ENCODE data around the gene IMPA2.
A peak's percentile ranks its signal among the peaks of the same experiment; 100 is the strongest.
"Not testable (repeated sequence)": the region's sequence is repeated elsewhere in the genome, so short reads cannot be mapped to it uniquely, and the experiment has no call there.

IMPA2 gene

DNA sequence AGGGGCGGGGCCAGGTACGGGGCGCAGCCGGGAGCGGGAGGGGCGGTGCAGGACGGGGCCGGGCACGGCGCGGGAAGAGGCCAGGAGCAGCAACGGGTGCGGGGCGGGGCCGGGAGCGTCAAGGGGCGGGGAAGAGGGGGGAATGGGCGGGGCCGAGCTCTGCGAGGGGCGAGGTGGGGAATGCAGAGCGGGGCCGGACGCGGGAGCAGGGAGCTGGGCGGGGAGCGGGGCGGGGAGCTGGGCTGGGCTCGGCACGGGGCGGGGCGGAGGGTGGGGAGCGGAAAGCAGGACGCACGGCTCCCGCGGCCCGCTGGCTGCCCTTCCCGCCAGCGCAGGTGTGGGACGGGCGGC is at the start of gene IMPA2:
Gene IMPA2, plus strand, starts transcription at position 316 of the 351 bp plus-strand sequence. CDS start 163 bp downstream, outside the sequence.
- no peak for DNase-seq (ENCODE audit: low read depth in 4 of 4, low spot score in 1 of 4)

DNA sequence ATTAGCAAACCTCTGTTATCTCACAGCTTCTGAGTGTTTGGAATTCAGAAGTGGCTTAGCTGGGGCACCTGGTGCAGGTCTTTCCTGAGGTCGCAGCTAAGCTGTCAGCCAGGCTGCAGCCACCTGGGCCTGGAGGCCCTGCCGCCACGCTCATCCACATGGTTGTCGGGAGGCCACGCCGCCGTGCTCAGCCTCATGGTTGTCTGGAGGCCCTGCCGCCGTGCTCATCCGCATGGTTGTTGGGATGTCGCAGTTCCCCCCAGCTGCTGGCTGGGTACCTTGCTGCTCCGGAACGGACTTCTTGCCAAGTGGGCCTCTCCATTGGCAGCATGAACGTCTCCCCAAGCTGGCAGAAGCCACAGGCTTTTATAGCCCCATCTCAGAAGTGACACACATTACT is 48.9 kb upstream of the IMPA2 start:
- no peak for DNase-seq (ENCODE audit: low read depth in 4 of 4, low spot score in 1 of 4)

DNA sequence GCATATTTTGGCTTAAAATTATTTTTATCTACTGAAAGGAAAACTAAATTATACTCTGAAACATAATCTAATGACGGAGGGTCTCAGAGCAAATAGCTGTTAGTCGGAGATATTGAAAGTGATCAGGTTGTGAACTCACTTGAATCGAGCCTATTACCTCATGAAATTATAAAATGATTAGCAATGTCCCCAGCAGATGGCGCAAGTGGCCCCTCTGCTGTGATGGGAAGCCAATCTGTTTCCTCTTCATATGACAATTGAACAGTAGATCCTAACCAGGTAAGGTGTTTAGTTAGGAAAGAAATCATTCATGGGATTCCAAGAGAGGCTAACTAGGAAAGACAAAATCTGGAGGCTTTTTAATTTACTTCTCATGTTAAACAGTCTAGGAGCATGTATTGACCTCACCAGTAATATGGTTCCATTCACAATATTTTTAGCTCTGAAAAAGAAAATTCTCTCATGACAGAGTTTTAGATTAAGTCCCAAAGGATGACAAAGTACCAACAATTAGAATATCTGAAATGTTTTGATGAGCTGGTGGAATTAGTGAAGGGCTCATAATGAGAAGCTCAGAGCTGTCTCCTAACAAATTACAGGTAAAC is 43.3 kb upstream of the IMPA2 start:
- DNase-seq (ENCODE audit: low read depth in 4 of 4, low spot score in 1 of 4), result peak; percentile 51 to 63 (median 60)

DNA sequence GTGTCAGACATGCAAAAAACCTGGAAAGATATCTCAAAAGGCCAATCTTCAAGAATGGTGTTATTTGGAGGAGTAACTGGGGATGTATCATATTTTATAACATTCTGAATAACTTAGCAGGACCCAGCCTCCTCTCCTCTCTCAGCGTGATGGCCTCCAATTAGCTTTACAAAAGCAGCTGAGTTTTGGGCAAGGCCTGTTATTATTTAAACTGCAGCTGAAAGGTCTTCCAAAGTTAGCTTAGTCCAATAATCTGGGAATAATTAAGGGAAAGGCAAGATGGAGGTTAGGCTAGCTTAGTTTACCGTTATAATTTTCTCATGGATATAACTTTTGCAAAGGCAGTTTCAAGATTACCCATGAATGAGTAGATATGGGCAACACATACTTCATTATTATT is 40.4 kb upstream of the IMPA2 start:
- no peak for DNase-seq (ENCODE audit: low read depth in 4 of 4, low spot score in 1 of 4)

DNA sequence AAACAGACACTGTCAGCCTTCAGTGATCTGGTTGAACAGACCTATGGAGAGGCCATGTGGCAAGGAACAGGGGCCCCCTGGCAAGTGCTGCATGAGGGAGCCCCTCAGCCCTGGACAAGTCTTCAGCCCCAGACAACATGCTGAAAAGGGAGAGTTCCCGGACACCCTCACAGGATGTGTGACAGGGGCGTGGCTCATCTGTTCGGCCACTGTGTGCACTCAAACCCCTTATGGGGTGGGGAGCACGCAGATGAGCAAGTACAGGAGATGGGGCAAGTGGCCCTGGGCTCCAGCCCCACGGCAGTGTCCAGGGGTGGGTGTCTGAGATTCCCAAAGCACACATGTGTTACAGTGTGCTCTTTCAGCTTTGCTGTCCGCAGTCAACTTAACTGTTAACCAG is 37.8 kb upstream of the IMPA2 start:
- no peak for DNase-seq (ENCODE audit: low read depth in 4 of 4, low spot score in 1 of 4)

DNA sequence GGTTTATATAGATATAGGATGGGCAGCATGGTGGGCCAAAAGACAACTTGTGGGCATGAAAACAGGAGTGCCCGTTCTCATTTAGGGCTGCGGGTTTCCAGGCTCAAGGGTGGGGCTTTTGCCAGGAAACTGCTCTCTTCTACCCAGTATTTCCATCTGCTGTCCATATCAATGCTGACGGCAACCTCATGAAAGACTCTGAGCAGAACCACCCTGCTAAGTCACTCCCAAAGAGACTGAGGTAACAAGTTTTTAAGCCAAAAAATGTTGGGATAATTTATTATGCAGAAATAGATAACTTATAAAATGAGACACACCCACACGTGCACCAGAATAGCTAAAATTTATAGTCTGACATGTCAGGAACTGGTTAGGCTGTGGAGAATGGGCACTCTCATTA is 37.1 kb upstream of the IMPA2 start:
- DNase-seq (ENCODE audit: low read depth in 4 of 4, low spot score in 1 of 4), result no peak

DNA sequence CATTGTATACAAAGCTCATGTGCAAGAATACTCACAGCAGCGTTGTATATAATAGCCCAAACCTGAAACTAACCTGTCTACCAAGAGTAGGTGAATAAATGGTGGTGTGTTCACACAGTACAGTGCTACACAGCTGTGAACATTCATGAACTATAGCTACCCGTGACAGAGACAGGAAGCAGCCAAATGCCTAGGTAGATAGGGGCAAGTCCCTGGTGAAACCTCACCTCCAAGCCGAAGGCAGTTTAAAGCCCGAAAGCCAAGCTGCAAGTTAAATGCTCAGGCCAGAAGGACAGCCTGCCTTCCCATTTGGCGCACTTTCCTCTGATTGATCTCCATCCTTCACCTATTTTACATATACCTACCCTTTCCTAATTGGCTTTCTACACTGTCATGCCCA is 36.5 kb upstream of the IMPA2 start:
- DNase-seq (ENCODE audit: low read depth in 4 of 4, low spot score in 1 of 4), result no peak

DNA sequence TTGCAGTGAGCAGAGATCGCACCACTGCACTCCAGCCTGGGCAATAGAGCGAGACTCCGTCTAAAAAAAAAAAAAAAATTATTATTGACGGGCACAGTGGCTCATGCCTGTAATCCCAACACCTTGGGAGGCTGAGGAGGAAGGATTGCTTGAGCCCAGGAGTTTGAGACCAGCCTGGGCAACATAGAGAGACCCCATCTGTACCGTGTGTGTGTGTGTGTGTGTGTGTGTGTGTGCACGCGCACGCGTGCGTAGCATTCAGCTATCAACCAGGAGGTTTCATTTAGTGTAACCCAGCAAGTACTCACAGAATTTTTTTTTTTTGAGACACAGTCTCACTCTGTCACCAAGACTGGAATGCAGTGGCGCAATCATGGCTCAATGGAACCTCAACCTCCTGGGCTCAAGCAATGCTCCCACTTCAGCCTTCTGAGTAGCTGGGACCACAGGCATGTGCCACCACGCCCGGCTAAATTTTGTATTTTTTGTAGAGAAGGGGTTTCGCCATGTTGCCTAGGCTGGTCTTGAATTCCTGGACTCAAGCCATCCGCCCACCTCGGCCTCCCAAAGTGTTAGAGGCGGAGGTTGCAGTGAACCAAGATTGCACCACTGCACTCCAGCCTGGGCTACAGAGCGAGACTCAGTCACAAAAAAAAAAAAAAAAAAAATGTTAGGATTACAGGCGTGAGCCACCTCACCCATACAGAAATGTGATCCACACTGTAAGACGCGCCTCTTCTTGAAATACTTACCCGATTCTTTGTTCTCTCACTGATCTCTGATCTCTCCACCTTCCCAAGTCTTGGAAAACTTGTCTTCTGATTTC is 35.3 kb upstream of the IMPA2 start:
- not testable (repeated sequence) for DNase-seq (ENCODE audit: low read depth in 4 of 4, low spot score in 1 of 4)

DNA sequence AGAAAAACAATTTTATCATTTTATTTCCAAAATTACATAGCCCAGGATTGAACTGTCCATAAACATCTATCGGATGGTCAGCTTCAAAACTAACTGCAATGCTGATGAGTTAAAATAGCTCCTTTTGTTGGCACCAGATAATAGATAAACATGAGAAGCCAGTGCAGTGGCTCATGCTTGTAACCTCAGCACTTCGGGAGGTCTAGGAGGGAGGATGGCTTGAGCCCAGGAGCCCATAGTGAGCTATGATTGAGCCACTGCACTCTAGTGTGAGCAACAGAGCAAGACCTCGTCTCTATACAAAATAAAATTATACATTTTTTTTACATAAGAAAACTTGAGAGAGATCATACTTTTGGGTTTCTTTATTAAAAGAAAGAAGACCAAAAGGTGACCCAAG is 34.6 kb upstream of the IMPA2 start:
- no peak for DNase-seq (ENCODE audit: low read depth in 4 of 4, low spot score in 1 of 4)

DNA sequence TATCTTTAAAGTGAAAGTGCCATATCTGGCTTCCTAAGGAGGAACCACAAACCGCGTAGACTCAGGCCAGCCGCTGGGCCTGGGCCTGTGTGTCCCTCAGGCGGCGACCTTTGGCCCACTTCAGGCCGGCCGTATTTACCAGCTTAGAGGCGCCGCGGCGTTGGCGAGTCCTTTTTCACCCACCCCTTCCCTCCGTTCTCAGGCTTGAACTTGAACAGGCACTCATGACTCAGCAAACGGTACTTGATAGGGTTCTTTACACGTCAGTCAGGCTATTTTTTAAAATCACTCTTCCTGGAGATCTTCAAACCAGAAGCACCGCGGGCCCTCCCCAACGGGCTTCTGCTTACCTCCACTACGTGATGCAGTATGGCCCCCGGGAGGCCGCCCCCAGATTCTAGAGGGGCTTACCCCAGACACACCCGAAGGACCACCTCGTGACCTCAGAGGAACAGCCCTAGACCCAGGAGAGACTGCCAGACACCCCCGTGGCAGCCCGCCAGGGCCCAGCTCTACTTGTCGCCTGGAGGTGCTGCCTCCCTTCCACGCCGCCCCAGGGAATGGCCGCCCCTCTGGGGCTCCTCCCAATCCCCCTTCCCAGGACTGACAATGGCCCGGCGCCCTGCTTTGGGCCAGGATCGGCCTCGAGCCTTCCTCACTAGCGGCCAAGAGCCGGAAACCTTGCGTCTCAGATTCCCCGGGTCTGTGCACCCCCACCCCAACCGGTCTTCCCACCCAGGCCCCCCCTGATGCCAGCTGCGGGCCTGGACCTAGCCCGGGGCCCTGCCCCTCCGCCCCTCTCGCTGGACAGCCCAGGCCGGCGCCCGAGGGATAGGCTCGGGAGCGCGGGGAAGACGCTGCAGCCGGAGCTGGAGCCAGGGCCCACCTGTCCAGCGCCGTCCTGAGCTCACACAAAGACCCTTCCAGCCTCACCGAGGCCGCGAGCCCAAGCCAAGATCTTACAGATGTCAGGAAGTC is 33.8 kb upstream of the IMPA2 start:
- peak; percentile 19 to 48 (median 34) for DNase-seq (ENCODE audit: low read depth in 4 of 4, low spot score in 1 of 4)

DNA sequence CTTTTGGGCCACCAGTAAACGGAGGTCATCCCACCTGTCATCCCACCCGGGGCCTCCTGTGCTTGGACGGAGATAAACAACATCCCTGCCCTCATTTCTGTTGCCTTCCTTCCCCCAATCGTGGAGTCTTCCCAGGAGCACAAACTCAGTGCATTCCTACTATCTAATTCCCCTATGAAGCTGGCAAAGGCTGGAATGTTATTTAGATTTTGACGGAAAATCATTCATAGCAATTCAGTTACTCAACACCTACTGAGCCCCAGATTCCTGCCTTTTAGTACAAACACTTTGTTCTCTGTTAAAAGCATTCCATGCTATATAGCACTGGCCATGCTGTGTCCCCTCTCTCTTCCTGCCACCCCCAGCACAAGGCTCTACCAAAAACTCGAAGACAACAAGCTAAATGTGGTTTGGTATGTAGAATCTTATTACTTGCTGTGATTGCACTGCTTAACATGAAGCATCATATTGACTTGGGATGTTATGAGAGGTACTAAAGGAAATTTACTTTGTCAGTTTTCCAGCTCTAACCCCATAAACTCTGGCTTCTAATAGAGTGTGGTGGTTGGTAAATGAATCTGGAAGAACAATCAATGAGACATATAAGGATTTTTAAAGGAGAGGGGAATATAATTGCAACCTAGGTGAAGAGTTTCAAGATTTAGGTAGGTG is 32.3 kb upstream of the IMPA2 start:
- no peak for DNase-seq (ENCODE audit: low read depth in 4 of 4, low spot score in 1 of 4)

DNA sequence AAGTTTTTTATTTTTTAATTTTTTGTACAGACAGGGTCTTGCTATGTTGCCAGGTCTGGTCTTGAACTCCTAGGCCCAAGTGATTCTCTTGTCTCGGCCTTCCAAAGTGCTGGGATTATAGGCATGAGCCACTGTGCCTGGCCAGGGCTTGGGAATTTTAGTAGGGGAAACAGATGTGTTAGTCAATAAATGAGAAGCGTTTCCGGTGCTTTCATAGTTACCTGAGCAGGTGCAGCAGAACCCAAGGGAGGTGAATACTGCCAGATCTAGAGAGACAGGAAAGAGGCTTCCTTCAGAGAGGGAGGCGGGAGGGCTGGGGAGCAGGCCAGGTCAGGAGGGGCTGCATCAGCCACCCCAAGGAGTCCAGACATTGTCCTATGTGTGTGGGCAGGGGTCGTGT is 30.5 kb upstream of the IMPA2 start:
- no peak for DNase-seq (ENCODE audit: low read depth in 4 of 4, low spot score in 1 of 4)

DNA sequence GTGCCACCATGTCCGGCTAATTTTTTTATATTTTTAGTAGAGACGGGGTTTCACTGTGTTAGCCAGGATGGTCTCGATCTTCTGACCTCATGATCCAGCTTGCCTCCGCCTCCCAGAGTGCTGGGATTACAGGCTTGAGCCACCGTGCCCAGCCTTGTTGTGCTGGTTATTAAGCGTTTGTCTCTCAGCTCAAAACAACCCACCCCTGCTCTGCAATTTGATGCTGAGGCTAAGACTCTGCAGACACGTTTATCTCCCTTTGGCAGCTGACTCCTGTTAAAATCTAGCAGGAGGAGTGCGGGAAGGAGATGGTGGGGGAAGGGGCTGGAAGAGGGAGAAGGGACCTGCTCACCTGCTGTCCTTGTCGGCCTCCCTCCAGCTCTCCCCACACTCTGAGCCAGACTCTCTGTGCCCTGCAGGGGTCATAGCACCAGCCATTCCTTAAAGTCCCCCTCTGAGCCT is 29.9 kb upstream of the IMPA2 start:
- DNase-seq (ENCODE audit: low read depth in 4 of 4, low spot score in 1 of 4), result no peak

DNA sequence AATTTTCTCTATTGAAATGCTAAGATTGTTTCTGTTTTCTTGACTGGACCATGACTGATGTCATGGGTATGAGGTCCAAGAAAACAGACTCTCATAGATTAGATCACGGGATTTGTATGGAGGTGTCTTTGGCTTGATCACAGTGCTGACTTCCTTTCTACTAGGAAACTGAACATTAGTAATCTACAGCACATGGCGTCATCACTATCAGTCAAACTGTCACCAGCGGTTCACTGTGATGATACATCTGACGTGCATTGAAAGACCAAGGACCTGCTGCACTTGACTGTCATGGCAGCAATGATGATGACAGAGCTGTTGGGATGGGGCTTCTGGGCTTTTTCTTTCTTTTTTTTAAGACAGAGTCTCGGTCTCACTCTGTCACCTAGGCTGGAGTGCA is 28.2 kb upstream of the IMPA2 start:
- no peak for DNase-seq (ENCODE audit: low read depth in 4 of 4, low spot score in 1 of 4)

DNA sequence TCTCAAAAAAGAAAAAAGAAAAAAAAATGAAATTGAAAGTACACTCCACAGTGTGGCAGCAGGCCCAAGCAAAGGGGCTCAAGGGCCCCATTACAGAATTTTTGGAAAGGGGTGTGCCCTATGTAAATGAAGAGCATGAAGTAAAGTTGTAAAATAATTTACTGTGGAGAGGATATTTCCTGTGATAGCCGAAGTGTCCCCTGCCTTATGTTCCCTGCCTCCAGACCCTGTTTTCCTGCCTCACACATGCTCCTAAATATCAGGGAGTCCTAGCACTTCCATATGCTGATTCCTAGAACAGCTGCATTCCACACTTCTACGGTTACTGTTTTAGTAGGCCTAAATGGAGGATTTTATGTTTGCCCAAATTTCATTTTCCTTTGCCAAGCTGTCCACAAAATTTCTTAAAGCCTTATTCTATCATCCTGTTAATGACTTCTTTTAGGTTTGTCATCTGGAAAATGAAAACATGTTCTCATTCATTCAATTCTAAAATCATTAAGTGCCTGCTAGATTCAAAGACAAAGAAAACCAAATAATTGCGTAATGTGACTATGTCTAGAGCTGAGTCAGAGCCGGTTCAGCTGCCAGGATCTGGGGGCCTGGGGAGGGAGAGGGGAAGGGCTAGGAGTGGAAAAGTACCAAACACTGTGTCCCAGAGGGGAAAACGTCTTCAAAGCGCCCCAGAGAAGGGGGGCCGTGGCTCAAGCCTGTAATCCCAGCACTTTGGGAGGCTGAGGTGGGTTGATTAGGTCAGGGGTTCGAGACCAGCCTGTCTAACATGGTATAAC is 25.9 kb upstream of the IMPA2 start:
- DNase-seq (ENCODE audit: low read depth in 4 of 4, low spot score in 1 of 4), result no peak

DNA sequence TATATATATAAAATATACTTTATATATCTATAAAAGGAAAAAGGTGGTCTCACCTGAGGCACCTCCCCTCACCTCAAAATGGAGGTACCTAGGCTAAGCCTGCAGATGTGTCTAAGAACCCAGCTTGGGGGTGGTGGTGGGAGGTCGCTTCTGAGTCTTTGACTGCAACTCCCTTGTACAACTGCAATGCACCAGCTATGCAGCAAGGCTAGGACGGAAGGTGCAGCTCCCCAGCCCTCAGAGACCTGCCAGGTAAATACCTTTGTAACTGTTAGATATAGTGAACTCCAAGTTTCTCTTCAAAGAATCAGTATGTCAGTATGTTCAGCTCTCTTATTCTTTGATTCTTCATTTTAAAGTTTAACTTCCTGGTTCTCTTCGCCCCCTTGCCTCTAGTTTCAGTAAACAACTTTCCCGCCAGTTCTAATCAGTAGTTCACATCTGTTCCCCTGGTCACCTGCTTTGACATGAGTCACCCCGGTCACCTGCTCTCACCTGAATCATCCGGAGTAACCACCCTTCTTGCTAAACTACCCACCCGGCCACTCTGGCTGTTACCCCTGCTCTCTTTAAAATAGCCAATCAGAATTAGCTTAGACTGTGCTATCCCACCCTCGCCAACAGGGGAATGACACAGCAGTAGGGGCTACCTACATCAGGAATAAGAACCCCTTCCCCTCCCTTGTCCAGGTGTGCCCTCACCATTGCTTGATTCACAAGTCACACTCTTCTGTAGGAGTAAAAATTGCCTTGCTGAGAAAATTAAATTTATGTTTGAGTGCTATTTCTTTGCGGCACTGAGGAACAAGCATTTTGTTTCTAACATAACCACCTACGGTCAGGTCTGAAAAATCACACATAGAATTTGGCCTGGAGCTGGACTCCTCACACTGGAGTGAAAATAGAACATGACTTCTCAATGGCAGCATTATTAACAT is 24.7 kb upstream of the IMPA2 start:
- no peak for DNase-seq (ENCODE audit: low read depth in 4 of 4, low spot score in 1 of 4)

DNA sequence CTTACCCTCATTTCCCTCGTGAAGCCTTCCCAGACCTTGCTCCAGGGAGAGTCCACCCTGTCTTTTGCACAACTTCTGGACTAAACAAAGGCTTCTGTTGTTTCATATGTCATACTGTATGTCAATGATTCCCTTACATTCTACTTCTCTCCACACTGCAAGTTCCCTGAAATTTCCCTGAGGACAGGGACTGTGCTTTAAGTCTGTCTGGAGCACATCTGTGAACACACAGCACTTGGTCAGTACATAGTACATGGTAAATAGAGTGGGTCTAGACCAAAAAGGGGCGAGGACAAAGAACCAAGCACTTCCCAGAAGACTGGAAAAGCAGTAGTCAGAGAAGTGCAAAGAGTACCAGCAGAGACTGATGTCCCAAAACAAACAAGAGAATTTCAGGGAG is 23.7 kb upstream of the IMPA2 start:
- DNase-seq (ENCODE audit: low read depth in 4 of 4, low spot score in 1 of 4), result no peak

DNA sequence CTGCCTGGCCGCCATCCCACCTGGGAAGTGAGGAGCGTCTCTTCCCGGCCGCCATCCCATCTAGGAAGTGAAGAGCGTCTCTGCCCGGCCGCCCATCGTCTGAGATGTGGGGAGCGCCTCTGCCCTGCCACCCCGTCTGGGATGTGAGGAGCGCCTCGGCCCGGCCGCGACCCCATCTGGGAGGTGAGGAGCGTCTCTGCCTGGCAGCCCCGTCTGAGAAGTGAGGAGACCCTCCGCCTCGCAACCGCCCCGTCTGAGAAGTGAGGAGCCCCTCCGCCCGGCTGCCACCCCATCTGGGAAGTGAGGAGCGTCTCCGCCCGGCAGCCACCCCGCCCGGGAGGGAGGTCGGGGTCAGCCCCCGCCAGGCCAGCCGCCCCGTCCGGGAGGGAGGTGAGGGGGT is 21.7 kb upstream of the IMPA2 start:
- not testable (repeated sequence) for DNase-seq (ENCODE audit: low read depth in 4 of 4, low spot score in 1 of 4)

DNA sequence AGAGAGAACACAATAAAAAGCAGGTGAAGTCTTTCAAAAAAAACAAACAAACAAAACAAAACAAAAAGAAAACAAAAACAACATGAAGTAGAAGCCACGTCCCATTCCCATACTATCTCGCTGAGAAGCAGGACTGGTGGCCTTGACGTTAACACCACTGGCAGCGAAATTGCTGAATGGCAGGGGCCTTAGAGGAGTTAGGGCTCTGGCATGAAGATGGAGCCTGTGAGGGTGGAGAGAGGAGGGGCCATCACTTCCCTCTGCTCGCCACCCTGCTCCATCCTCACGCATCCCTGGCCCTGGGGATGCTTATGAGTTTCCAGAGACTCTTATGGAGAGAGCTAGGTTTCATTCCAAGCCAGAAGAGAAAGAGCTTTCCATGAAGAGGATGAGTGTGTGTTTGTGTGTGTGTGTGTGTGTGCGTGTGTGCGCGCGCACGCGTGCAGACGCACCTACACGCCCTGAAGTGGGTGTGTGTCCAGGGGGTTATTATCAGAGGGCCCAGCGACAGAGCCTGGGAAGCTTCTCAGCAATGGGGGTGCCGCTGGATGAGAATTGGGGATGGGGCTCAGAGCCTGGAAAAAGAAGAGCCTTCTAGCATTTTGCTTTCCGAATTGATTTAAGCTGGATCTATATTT is 20.4 kb upstream of the IMPA2 start:
- DNase-seq (ENCODE audit: low read depth in 4 of 4, low spot score in 1 of 4), result no peak

Data from stimulated activated CD4-positive, alpha-beta T cell treated with anti-CD3 and anti-CD28 coated beads, Interleukin-1b, Interleukin-23, amount 100 ng/mL, for 24 hours (primary cell).